Stomach (tissue), 4 donors: ENCODE measurements around the gene VAV2.

Experiments used
- POLR2A ChIP-seq, 4 donors: fragments of 450-650 bp; IDR thresholded peaks; one replicate each; pipeline ENCODE4 v1.6.1; 2016; ENCODE audit warnings: antibody characterized with exemption in 4 of 4, control low read depth in 2 of 4, mild to moderate bottlenecking in 1 of 4, moderate library complexity in 1 of 4
- POLR2AphosphoS5 ChIP-seq, 3 donors: sonication (generic); formaldehyde crosslinking; IDR thresholded peaks; one replicate each; pipeline ENCODE4 v1.6.1; 2016; ENCODE audit warnings: antibody characterized with exemption in 3 of 3
- TF ChIP-seq, protein P1 (sequence below), 7 experiments: fragments of 450-650 bp in 4 of 7; fragments of 200-600 bp in 3 of 7; sonication (generic) in 3 of 7; IDR thresholded peaks; one replicate each; pipeline ENCODE4 v1.5.1; 2016 to 2019; ENCODE audit warnings: antibody characterized with exemption in 7 of 7, control low read depth in 2 of 7, mild to moderate bottlenecking in 1 of 7

DNA sequence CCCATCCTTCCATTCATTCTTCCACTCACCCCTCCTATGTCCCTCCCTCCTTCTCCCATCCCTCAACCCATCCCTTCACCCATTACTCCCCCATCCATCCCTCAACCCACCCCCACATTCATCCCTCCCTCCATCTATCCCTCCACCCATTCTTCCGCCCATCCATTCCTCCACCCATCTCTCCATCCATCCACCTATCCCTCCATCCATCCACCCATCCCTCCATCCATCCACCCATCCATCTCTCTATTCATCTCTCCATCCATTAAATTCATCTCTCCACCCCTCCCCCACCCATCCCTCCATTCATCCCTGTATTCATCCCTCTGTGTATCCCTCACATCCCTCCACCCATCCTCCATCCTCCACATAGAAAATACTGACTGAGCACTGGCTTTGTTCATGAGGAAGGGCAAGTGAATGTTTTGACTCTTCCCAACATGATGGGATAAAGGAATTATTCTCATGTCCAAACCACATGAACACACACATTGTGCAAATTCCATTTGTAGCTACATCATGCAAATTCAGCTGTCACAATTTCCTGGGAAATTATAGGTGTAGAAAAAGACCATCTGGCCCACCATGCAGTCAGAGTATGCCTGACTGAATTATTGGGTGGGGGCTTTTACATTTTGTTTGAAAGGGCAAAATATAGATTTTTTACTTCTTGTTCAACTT is 6.9 kb upstream of the VAV2 start:
- TF ChIP-seq, protein P1, sequence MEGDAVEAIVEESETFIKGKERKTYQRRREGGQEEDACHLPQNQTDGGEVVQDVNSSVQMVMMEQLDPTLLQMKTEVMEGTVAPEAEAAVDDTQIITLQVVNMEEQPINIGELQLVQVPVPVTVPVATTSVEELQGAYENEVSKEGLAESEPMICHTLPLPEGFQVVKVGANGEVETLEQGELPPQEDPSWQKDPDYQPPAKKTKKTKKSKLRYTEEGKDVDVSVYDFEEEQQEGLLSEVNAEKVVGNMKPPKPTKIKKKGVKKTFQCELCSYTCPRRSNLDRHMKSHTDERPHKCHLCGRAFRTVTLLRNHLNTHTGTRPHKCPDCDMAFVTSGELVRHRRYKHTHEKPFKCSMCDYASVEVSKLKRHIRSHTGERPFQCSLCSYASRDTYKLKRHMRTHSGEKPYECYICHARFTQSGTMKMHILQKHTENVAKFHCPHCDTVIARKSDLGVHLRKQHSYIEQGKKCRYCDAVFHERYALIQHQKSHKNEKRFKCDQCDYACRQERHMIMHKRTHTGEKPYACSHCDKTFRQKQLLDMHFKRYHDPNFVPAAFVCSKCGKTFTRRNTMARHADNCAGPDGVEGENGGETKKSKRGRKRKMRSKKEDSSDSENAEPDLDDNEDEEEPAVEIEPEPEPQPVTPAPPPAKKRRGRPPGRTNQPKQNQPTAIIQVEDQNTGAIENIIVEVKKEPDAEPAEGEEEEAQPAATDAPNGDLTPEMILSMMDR (IDR thresholded peaks at IDR 0.05) = no peak
- TF ChIP-seq POLR2AphosphoS5 (IDR thresholded peaks at IDR 0.05) = no peak
- no peak for TF ChIP-seq POLR2A (IDR thresholded peaks at IDR 0.05)
